ENCODE data around the gene PRKAG2.

GRCh38 chr7:151615784-151616183 is 261.1 kb downstream of the PRKAG2 start:
- TF ChIP-seq ZNF121 (CRISPR knock-in tag; IDR thresholded peaks at IDR 0.05) (no peak), ZNF24 (IDR thresholded peaks at IDR 0.05) (no peak), NR3C1 (CRISPR knock-in tag; IDR thresholded peaks at IDR 0.05) (no peak)
